H9 (cell line): ENCODE measurements around the gene ETV6. TPM values are rescaled to one million over a fixed set of nuclear protein-coding genes. Genes with fewer than 3 reads are reported as not detected.

Experiments
- DNase-seq: peaks from one replicate; pipeline ENCODE4 v3.0.0-alpha.2; 2017
- H2AFZ ChIP-seq: one replicate; pipeline ENCODE4 v1.6.1; 2013; ENCODE audit warnings: mild to moderate bottlenecking, low read length, control low read depth, moderate library complexity
- H2AK5ac ChIP-seq: 2 replicates; pipeline ENCODE4 v1.6.1; 2013; ENCODE audit warnings: low read length, control low read depth, mixed read lengths; ENCODE audit not compliant: insufficient read length
- H2BK120ac ChIP-seq: one replicate; pipeline ENCODE4 v1.6.1; 2013; ENCODE audit warnings: low read depth, mild to moderate bottlenecking, low read length, control low read depth, inconsistent platforms; ENCODE audit not compliant: poor library complexity, severe bottlenecking
- H2BK12ac ChIP-seq: 2 replicates; pipeline ENCODE4 v1.6.1; 2013; ENCODE audit warnings: low read length, control low read depth, mixed read lengths, low read depth; ENCODE audit not compliant: insufficient read length
- H2BK15ac ChIP-seq: 2 replicates; pipeline ENCODE4 v1.6.1; 2013; ENCODE audit warnings: low read depth, low read length, control low read depth
- H2BK20ac ChIP-seq: one replicate; pipeline ENCODE4 v1.6.1; 2013; ENCODE audit warnings: low read depth, mild to moderate bottlenecking, low read length, control low read depth, inconsistent platforms; ENCODE audit not compliant: poor library complexity, severe bottlenecking
- H2BK5ac ChIP-seq: 2 replicates; pipeline ENCODE4 v1.6.1; 2013; ENCODE audit warnings: low read length, control low read depth, mixed read lengths; ENCODE audit not compliant: insufficient read length
- H3K14ac ChIP-seq: 2 replicates; pipeline ENCODE4 v1.6.1; 2013; ENCODE audit warnings: low read length, control low read depth; ENCODE audit not compliant: insufficient read depth
- H3K18ac ChIP-seq: 2 replicates; pipeline ENCODE4 v1.6.1; 2013; ENCODE audit warnings: low read depth, mild to moderate bottlenecking, mixed read lengths, low read length, control low read depth; ENCODE audit not compliant: insufficient read length
- H3K23ac ChIP-seq: 2 replicates; pipeline ENCODE4 v1.6.1; 2013; ENCODE audit warnings: low read length, control low read depth, mixed read lengths, low read depth; ENCODE audit not compliant: insufficient read length
- H3K23me2 ChIP-seq: 2 replicates; pipeline ENCODE4 v1.6.1; 2013; ENCODE audit warnings: low read depth, mild to moderate bottlenecking, mixed read lengths, low read length, control low read depth; ENCODE audit not compliant: insufficient read length, poor library complexity, severe bottlenecking
- H3K27ac ChIP-seq: 2 replicates; pipeline ENCODE4 v1.5.1; 2013; ENCODE audit warnings: low read length, control low read depth, mixed read lengths, low read depth; ENCODE audit not compliant: insufficient read length
- H3K27me3 ChIP-seq: 2 replicates; pipeline ENCODE4 v1.6.1; 2013; ENCODE audit warnings: low read length, control low read depth, inconsistent platforms; ENCODE audit not compliant: insufficient read depth
- H3K4ac ChIP-seq: 2 replicates; pipeline ENCODE4 v1.6.1; 2013; ENCODE audit warnings: low read depth, mild to moderate bottlenecking, control low read depth, inconsistent platforms, low read length, moderate library complexity
- H3K4me1 ChIP-seq: 2 replicates; pipeline ENCODE4 v1.6.1; 2013; ENCODE audit warnings: low read length, control low read depth, inconsistent platforms; ENCODE audit not compliant: insufficient read depth
- H3K4me2 ChIP-seq: 2 replicates; pipeline ENCODE4 v1.6.1; 2013; ENCODE audit warnings: low read length, control low read depth, mixed read lengths; ENCODE audit not compliant: insufficient read length, insufficient read depth
- H3K56ac ChIP-seq: 2 replicates; pipeline ENCODE4 v1.6.1; 2013; ENCODE audit warnings: low read depth, mild to moderate bottlenecking, mixed read lengths, low read length, control low read depth; ENCODE audit not compliant: insufficient read length
- H3K79me1 ChIP-seq: 2 replicates; pipeline ENCODE4 v1.6.1; 2013; ENCODE audit warnings: low read depth, mild to moderate bottlenecking, moderate library complexity, low read length, control low read depth, inconsistent platforms; ENCODE audit not compliant: insufficient read depth, poor library complexity, severe bottlenecking
- H3K79me2 ChIP-seq: 2 replicates; pipeline ENCODE4 v1.6.1; 2013; ENCODE audit warnings: low read length, control low read depth, inconsistent platforms; ENCODE audit not compliant: insufficient read depth
- H3K9ac ChIP-seq: 2 replicates; pipeline ENCODE4 v1.6.1; 2013; ENCODE audit warnings: low read length, control low read depth, mixed read lengths; ENCODE audit not compliant: insufficient read length; ENCODE audit errors: extremely low read depth
- H3K9me3 ChIP-seq: one replicate; pipeline ENCODE4 v1.6.1; 2013; ENCODE audit warnings: low read depth, low read length, inconsistent platforms; ENCODE audit not compliant: control insufficient read depth
- H3T11ph ChIP-seq: one replicate; pipeline ENCODE4 v1.6.1; 2013; ENCODE audit warnings: mild to moderate bottlenecking, low read length, control low read depth, inconsistent platforms
- H4K20me1 ChIP-seq: one replicate; pipeline ENCODE4 v1.6.1; 2013; ENCODE audit not compliant: control insufficient read depth, insufficient read length, insufficient read depth
- H4K5ac ChIP-seq: 2 replicates; pipeline ENCODE4 v1.6.1; 2013; ENCODE audit warnings: low read depth, mild to moderate bottlenecking, mixed read lengths, low read length, control low read depth; ENCODE audit not compliant: insufficient read length
- H4K8ac ChIP-seq: replicated peaks from 2 replicates; pipeline ENCODE4 v1.6.1; 2013; ENCODE audit warnings: low read length, control low read depth, mixed read lengths, low read depth; ENCODE audit not compliant: insufficient read length
- H4K91ac ChIP-seq: 2 replicates; pipeline ENCODE4 v1.6.1; 2013; ENCODE audit warnings: low read depth, mild to moderate bottlenecking, moderate library complexity, mixed read lengths, low read length, control low read depth; ENCODE audit not compliant: insufficient read length
- H3K27ac Mint-ChIP-seq, 3 experiments: 2 replicates in 2 of 3; 3 replicates in 1 of 3; pipeline ENCODE4 v1.8.0; 2020 to 2021; ENCODE audit warnings: mixed read lengths in 3 of 3, mild to moderate bottlenecking in 1 of 3, moderate library complexity in 1 of 3
- H3K27me3 Mint-ChIP-seq: 2 replicates; pipeline ENCODE4 v1.8.0; 2021; ENCODE audit warnings: low read depth, mild to moderate bottlenecking, moderate library complexity, mixed read lengths
- H3K36me3 Mint-ChIP-seq, 3 experiments: 2 replicates in 2 of 3; 3 replicates in 1 of 3; pipeline ENCODE4 v1.8.0; 2020 to 2021; ENCODE audit warnings: low read depth in 3 of 3, mixed read lengths in 3 of 3; ENCODE audit not compliant: insufficient read depth in 1 of 3
- H3K4me1 Mint-ChIP-seq, 2 experiments: 2 replicates each; pipeline ENCODE4 v1.8.0; 2020; ENCODE audit warnings: mixed read lengths in 2 of 2
- H3K4me3 Mint-ChIP-seq, 2 experiments: 2 replicates in 1 of 2; 3 replicates in 1 of 2; pipeline ENCODE4 v1.8.0; 2020 to 2021; ENCODE audit warnings: mild to moderate bottlenecking in 2 of 2, mixed read lengths in 2 of 2, moderate library complexity in 1 of 2
- H3K9me3 Mint-ChIP-seq, 2 experiments: 2 replicates in 1 of 2; 3 replicates in 1 of 2; pipeline ENCODE4 v1.8.0; 2020; ENCODE audit warnings: mild to moderate bottlenecking in 2 of 2, mixed read lengths in 2 of 2, moderate library complexity in 1 of 2
- CTCF ChIP-seq: fragments of 200-600 bp; sonication (generic); conservative IDR thresholded peaks from 3 replicates; pipeline ENCODE4 v1.8.0; 2021; ENCODE audit warnings: antibody characterized with exemption, mild to moderate bottlenecking
- WGBS: extraction: QIAGEN DNeasy Blood & Tissue Kit; methylation state at CpG from one replicate; pipeline ENCODE4 v1.1.7; 2013; ENCODE audit warnings: missing lambda C conversion rate, low lambda C conversion rate, mixed read lengths; ENCODE audit not compliant: insufficient read length; ENCODE audit errors: extremely low coverage; 5-methylcytosine and 5-hydroxymethylcytosine counted together
- total RNA-seq: library from RNA; stranded (reverse); gene quantifications from 2 replicates; pipeline ENCODE4 v1.2.1, GENCODE V29; 2021

The ETV6 gene
- total RNA-seq, 1 experiment from 2014 or later = 28.7 TPM

- no peak overlapping the region for H3K4me2 ChIP-seq
- H2BK20ac ChIP-seq = no peak overlapping the region
- H3K9ac ChIP-seq = no peak overlapping the region
- peaks cover 10% of the 10 kb centered on the region; the same call in 1 of the 2 replicates for H3K4me1 ChIP-seq
- Mint-ChIP-seq H3K4me3 (no peak overlapping the region), H3K27me3 (no peaks in the 10 kb centered on the region), H3K4me1 (peaks cover 32 to 41% of the 10 kb centered on the region in 2 experiments), H3K9me3 (no peaks in the 10 kb centered on the region), H3K36me3 (no peaks in the 10 kb centered on the region), H3K27ac (peak overlapping the region in 1 of 3 experiments; percentile 26; a peak in 2 of 7 replicates)
- H3K79me2 ChIP-seq = no peaks in the 10 kb centered on the region
- no peak overlapping the region for H2BK12ac ChIP-seq
- no peak overlapping the region for H3K14ac ChIP-seq
- H2AK5ac ChIP-seq = no peak overlapping the region
- no CpG with 5 or more reads among the region's 6 CpGs for WGBS
- no peaks in the 10 kb centered on the region for H3K79me1 ChIP-seq
- H3K27me3 ChIP-seq = no peaks in the 10 kb centered on the region
- H3K23me2 ChIP-seq = no peaks in the 10 kb centered on the region
- H3K9me3 ChIP-seq = no peaks in the 10 kb centered on the region
- no peak overlapping the region for H4K8ac ChIP-seq
- no peak overlapping the region for H2BK5ac ChIP-seq
- H2BK120ac ChIP-seq = no peak overlapping the region
- no peaks in the 10 kb centered on the region for H4K20me1 ChIP-seq
- H3K56ac ChIP-seq = no peak overlapping the region
- no peak overlapping the region for H4K5ac ChIP-seq
- H2BK15ac ChIP-seq = no peak overlapping the region
- no peak overlapping the region for H3K4ac ChIP-seq
- H3K18ac ChIP-seq = no peak overlapping the region
- H3K27ac ChIP-seq = no peak overlapping the region
- TF ChIP-seq CTCF = no peak
- no peak overlapping the region for H3K23ac ChIP-seq
- no peak for DNase-seq
- H2AFZ ChIP-seq = no peak overlapping the region
- H3T11ph ChIP-seq = no peak overlapping the region
- no peak overlapping the region for H4K91ac ChIP-seq
Measured at GRCh38 chr12:11723993-11724392, 74.5 kb downstream of the ETV6 start.
